IPS-NIHi11 (cell line): ENCODE measurements around the gene BEND6.

Source experiments
- DNase-seq: peaks from one replicate; pipeline ENCODE4 v3.0.0; 2012; ENCODE audit warnings: mixed read lengths, low spot score

Gene BEND6, protein sequence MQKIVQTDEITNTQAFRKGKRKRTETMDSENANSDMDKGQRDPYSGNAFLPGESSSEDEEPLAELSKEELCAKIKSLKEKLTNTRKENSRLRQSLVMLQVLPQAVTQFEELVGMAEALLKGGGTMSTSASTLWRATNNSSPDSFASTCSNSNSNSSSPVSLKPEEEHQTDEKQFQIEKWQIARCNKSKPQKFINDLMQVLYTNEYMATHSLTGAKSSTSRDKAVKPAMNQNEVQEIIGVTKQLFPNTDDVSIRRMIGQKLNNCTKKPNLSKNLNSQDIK

GRCh38 chr6:56954403-56955170 is at the start of gene BEND6:
Gene BEND6 (plus strand): TSS chr6:56955107. CDS start chr6:56981811, 26,704 bp downstream.
- DNase-seq, result peak; percentile 71

GRCh38 chr6:56905378-56905777 is 49.5 kb upstream of the BEND6 start:
- no peak for DNase-seq

DNA sequence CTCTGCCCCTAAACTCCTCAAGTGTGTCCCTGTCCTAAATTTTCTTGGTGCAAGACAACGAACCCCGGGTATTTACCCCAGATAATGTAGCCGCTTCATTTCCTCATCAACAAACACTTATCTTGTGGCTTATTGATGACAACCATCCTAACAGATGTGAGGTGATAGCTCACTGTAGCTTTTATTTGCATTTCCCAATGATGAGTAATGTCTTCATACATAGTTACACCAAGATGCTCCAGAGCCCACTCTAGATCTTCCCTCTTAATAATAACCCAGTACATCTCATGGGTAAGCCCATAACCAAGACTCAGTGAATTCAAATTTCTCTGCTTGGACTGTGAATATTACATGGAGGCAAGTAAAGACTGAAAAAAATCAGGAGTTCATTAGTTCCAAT is 48.2 kb upstream of the BEND6 start:
- DNase-seq, result no peak

- no peak for DNase-seq
Measured at GRCh38 chr6:56909115-56909907, 45.6 kb upstream of the BEND6 start.

GRCh38 chr6:56911847-56912246 is 43.1 kb upstream of the BEND6 start:
- no peak for DNase-seq

GRCh38 chr6:56913285-56914074 is 41.4 kb upstream of the BEND6 start:
- DNase-seq, result no peak

- no peak for DNase-seq
Measured at GRCh38 chr6:56914798-56915658, 39.9 kb upstream of the BEND6 start.

- no peak for DNase-seq
Measured at GRCh38 chr6:56915832-56916231, 39.1 kb upstream of the BEND6 start.

DNA sequence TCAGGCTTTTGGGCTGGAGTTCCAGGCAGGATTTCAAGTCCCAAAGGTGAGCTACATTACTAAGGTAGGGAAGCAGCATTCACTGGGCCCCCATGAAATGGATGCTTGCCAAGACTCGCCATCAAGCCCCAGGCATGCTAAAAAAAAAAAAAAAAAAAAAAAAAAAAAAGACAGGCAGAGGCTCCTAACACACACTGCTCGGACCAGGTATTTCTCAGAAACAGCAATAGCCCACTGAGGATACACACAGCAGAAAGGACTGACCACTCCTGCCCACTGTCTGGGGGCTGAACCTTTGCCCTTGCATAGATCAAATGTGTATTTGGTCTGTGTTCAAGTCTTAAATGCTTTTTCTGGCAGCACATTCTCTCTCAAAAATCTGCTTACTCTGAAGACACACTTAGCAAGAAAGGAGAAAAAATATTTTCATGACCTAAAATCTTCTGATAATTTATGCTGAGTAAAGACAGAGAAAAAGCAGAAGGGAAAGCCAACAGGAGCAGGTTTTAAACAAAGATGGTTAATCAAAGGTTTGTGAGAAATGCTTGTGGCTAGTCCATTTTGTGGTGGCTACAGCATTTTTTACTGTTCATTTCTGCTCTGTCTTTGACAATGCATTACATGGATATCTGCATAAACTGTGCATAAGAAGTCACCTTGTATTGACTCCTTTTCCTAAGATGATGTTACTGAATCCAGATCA is 37.9 kb upstream of the BEND6 start:
- DNase-seq, result no peak

DNA sequence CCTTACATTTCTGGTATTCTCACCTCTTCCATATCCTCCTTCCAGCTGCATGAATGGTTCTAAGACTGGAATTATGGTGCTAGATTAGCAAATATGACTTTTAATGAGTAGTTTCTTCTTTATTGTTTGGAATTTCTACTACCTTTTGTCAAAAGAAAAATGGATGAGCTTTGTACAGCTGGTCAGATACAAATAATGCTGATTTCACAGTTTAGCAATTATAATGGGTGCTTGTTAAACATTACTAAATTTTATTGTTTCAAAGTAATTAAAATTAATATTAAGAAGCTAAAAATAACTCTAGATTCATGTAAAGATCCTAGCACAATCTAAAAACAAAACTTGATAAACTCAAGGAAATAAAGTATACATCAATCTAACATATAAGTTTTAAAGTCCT is 32.3 kb upstream of the BEND6 start:
- no peak for DNase-seq

DNA sequence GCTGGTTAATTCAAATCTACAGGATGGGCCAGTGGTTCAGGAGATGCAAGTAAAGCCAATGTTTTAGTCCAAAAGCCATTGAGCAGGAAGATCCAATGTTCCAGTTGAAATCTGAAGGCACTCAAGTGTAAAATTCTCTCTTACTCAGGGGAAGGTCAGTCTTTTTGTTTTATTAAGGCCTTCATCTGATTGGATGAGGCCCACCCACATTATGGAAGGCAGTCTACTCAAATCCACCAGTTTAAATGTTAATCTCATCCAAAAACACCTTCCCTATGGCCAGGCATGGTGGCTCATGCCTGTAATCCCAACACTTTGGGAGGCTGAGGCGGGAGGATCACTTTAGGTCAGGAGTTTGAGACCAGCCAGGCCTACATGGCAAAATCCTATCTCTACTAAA is 31.3 kb upstream of the BEND6 start:
- DNase-seq, result no peak

DNA sequence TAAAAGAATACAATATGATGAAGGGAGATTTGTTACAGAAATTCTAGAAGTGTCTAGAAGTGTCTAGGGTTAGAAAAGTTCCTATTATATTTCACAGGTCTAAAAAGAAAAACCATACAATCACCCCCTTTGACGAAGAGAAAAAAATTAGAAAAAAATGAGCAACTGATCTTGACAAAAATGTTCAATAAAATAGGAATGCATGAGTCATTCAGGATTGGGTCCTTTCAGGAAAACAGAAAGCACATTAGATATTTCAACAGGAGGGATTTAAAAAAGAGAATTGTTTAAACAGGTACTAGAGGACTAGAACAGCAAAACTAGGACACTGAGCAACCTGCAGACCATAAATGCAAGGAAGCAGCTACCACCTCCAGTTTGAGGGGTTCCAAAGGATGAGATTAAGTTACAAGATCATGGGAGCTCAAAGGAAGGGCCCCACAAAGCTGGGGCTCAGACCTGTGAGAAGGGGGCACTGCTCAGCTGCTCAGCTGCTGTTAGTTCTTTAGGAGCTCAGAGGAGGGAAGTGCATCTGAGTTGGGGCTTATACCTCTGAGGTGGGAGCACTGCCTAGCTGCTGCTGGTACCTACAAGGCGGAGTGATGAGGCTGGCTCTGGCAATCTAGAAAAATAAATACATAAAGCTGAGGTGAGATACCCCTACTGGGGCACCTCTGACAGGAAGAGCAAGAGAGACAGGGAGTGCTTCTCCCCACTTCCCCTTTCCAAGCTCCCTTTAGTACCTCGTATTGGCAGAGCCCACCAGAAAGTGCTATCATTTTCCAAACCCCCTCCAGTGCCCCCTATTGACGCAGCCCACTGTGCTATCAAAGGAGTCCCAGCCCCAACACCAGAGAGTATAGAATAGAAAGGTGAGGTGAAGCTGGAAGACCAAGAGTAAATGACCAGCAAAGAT is 27.1 kb upstream of the BEND6 start:
- DNase-seq, result no peak

DNA sequence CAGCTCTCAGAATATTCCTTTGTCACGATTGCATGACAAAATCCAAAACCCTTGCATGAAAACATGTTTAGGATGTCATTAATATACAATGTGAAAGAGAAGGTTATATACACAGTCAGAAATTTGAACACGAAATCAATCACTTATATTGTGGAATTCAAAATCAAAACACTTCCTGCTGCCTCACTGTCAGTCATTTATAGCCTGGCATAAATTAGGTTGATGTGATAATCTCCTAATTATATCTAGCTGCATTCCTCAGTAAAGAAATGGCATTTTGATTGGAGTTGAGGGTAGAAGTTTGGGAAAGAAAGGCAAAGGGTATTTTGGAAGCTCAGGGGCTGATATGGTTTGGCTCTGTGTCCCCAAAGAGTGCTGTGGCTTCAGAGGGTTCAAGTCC is 24.1 kb upstream of the BEND6 start:
- no peak for DNase-seq

DNA sequence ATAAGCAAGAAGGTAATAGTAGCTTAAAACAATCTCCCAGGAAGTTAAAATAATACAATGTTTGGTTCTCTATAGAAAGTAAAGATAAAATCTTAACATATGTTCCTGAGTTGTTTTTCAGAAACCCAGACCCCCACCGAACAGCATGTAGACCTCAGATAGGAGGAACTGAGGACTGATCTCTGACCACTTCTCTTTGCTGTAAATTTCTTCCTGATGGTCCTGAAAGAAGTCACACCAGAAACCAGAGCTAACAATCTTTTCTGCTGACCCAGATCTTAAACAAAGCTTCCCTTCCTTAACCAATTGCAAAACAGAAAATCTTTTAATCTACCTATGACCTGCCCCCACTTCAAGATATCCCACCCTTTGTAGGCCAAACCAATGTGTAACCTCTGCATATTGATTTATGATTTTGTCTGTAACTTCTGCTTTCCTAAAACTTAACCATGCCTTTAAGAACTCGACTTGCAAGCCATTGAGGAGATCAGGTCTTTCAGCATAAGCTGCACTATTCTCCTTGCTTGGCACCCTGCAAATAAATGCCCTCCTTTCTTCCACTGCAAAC is 21.9 kb upstream of the BEND6 start:
- no peak for DNase-seq

DNA sequence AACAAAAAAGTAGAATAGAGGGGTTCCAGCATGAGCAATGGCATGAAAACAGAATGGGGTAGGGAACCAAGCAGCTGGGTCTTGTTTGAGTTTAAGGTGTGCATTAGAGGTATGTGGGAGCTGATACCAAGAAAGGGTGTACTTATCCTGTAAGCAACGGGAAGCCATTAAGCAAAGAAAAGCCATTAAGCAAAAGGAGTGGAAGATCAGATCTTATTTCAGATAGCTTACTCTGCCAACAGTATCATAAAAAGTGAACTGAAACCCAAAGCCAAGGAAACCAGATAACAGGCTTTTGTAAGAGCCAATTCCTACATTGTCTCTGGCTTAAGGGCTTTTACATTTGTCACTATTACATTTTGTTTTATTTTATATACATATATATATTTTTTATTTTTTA is 21.3 kb upstream of the BEND6 start:
- no peak for DNase-seq

DNA sequence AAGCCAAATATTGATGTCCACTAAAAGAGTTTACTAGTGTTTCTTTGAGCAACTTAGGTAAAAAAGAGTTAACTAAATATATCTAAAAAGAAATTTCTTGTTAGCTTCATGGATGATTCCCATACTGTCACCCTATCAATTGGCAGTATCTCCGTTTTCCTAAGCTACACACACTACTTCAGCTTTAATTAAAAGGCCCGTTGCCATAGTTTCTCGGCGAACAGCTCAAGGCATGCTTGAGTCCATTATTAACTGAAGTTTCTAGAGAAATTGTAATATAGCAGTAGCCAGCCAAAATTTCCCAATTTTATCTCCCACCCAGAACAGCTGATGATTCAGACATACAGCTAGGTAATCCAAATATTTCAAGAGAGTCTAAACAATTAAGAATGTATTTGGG is 20.0 kb upstream of the BEND6 start:
- DNase-seq, result no peak

DNA sequence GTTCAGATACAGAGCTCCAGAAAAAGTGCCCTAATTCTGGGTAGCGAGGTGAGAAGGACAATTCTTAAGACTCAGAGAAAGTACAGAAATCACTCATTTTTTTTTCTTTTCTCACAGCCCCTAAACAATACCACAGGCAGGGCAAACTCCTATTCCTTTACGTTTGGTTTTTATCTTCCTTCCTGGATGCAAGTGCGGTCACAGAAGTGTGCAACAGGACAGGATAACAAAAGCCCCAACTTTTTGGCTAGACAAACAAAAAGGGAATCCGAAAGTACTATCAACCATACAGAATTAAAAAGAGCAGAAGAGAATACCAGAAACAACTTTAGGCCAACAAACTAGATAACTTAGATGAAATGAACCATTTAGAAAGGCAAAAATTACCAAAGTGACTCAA is 18.4 kb upstream of the BEND6 start:
- DNase-seq, result no peak

DNA sequence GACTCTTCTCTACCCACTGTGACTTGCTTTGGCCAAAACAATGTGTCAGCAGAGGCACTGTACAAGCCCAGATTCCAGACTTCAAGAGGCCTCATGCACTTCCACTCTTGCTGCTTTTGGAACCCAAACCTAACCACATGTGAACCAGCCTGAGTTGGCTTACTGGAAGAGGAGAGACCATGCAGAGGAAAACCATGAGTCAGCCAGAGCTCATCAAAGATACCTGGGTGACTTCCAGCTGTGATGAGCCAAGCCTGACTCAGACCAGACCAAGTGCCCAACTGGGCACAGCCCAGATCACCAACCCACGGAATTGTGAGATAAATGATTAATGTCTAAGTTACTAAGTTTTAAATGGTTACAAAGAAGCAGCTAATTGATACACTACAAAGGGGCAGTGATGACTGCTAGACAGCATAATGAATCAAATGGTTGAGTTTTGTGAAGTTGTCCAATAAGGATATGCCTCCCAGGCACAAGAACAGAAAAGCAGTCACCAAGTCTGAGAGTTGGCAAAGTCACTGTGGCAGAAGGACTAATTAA is 16.2 kb upstream of the BEND6 start:
- no peak for DNase-seq

- no peak for DNase-seq
Measured at GRCh38 chr6:56940463-56940862, 14.4 kb upstream of the BEND6 start.
